Endothelial cell of umbilical vein (primary cell): ENCODE results near the gene TEX35. TPM values are rescaled to one million over a fixed set of nuclear protein-coding genes. Genes with fewer than 3 reads are reported as not detected.

Source experiments
- BruUV-seq: library from RNA; stranded (reverse); fragments of 400-500 nt; replicated peaks from 2 replicates; lab custom pipeline; 2021; lab: Mats Ljungman, UMichigan
- CTCF ChIA-PET: fragments of 300-600, 350-600 bp; sonication (Branson Sonifier 250); formaldehyde crosslinking; loops from one replicate; lab custom pipeline; 2021; ENCODE audit warnings: antibody characterized with exemption, inconsistent platforms; lab: Charles Lee
- POLR2A ChIA-PET: fragments of 300-600, 350-600 bp; sonication (Branson Sonifier 250); formaldehyde crosslinking; loops from one replicate; lab custom pipeline; 2021; ENCODE audit warnings: antibody characterized with exemption, inconsistent platforms; lab: Charles Lee
- DNase-seq: peaks from one replicate; pipeline ENCODE4 v3.0.0-alpha.2; 2011; ENCODE audit warnings: low read depth, low spot score
- FAIRE-seq: peaks from 2 replicates; lab custom pipeline; 2011; peaks lifted over from hg19 to GRCh38; lab: Jason Lieb, UNC
- H2AFZ ChIP-seq: 2 replicates; pipeline ENCODE4 v1.6.0; 2012; ENCODE audit warnings: low read depth, low read length, control low read depth, inconsistent platforms
- H3K27ac ChIP-seq: 2 replicates; pipeline ENCODE4 v1.5.1; 2011; ENCODE audit warnings: low read depth, mild to moderate bottlenecking, control low read depth, low read length, moderate library complexity; ENCODE audit not compliant: insufficient read depth
- H3K27me3 ChIP-seq, 2 experiments: 2 replicates each; pipeline versions ENCODE4 v1.6.0 to v1.6.1; 2011; ENCODE audit warnings: low read length in 2 of 2, mixed read lengths in 1 of 2; ENCODE audit not compliant: control insufficient read depth in 2 of 2, insufficient read depth in 2 of 2
- H3K36me3 ChIP-seq, 2 experiments: 2 replicates in 1 of 2; 3 replicates in 1 of 2; pipeline ENCODE4 v1.5.1; 2011; ENCODE audit warnings: low read length in 2 of 2, mild to moderate bottlenecking in 1 of 2, moderate library complexity in 1 of 2; ENCODE audit not compliant: control insufficient read depth in 2 of 2, insufficient read depth in 2 of 2; ENCODE audit errors: extremely low read depth in 1 of 2
- H3K4me1 ChIP-seq: 3 replicates; pipeline ENCODE4 v1.5.1; 2011; ENCODE audit warnings: mild to moderate bottlenecking, low read length; ENCODE audit not compliant: control insufficient read depth, insufficient read depth; ENCODE audit errors: extremely low read depth
- H3K4me2 ChIP-seq: 2 replicates; pipeline ENCODE4 v1.6.1; 2011; ENCODE audit warnings: low read length, control low read depth, mixed read lengths; ENCODE audit not compliant: insufficient read depth
- H3K4me3 ChIP-seq, 3 experiments: fragments of 200-600 bp in 1 of 3; sonication (generic), shearing (Covaris generic) in 1 of 3; replicated peaks in 1 of 3; 2 replicates each; pipeline ENCODE4 v1.5.1; 2011 to 2016; ENCODE audit warnings: control low read depth in 3 of 3, low read length in 3 of 3, mild to moderate bottlenecking in 2 of 3, inconsistent platforms in 1 of 3, low read depth in 1 of 3, moderate library complexity in 1 of 3; ENCODE audit not compliant: insufficient read depth in 1 of 3
- H3K79me2 ChIP-seq: 2 replicates; pipeline ENCODE4 v1.6.0; 2012; ENCODE audit warnings: low read length, inconsistent platforms; ENCODE audit not compliant: control insufficient read depth, insufficient read depth
- H3K9ac ChIP-seq: replicated peaks from 2 replicates; pipeline ENCODE3; 2011; ENCODE audit warnings: low read length, control low read depth; ENCODE audit not compliant: insufficient read depth; ENCODE audit errors: extremely low read depth
- H3K9me1 ChIP-seq: replicated peaks from 3 replicates; pipeline ENCODE4 v1.6.0; 2011; ENCODE audit warnings: mild to moderate bottlenecking, low read length; ENCODE audit not compliant: control insufficient read depth, insufficient read depth; ENCODE audit errors: extremely low read depth
- H3K9me3 ChIP-seq: replicated peaks from 2 replicates; pipeline ENCODE4 v1.5.1; 2012; ENCODE audit warnings: low read length, inconsistent platforms; ENCODE audit not compliant: control insufficient read depth, insufficient read depth
- H4K20me1 ChIP-seq: replicated peaks from 2 replicates; pipeline ENCODE3; 2011; ENCODE audit warnings: mild to moderate bottlenecking, low read length; ENCODE audit not compliant: control insufficient read depth, insufficient read depth; ENCODE audit errors: extremely low read depth
- CTCF ChIP-seq, 2 donors: IDR thresholded peaks; 1 replicate in 1 of 2; 2 replicates in 1 of 2; pipeline ENCODE4 v1.5.1; 2011; ENCODE audit warnings: low read length in 2 of 2, mild to moderate bottlenecking in 2 of 2, moderate library complexity in 2 of 2, control low read depth in 1 of 2, inconsistent platforms in 1 of 2, low read depth in 1 of 2; ENCODE audit not compliant: insufficient read depth in 1 of 2; ENCODE audit errors: extremely low read depth in 1 of 2
- EZH2 ChIP-seq: IDR thresholded peaks from 2 replicates; pipeline ENCODE4 v1.6.1; 2012; ENCODE audit warnings: borderline replicate concordance, low read depth, mild to moderate bottlenecking, moderate library complexity, low read length, inconsistent platforms; ENCODE audit not compliant: severe bottlenecking
- FOS ChIP-seq: IDR thresholded peaks from 2 replicates; pipeline ENCODE4 v1.6.1; 2011; ENCODE audit warnings: mild to moderate bottlenecking, low read length, moderate library complexity, borderline replicate concordance; ENCODE audit not compliant: insufficient read depth
- GATA2 ChIP-seq: IDR thresholded peaks from 2 replicates; pipeline ENCODE4 v1.7.0; 2011; ENCODE audit warnings: low read depth, mild to moderate bottlenecking, moderate library complexity, mixed read lengths, low read length; ENCODE audit not compliant: insufficient read length, insufficient read depth
- JUN ChIP-seq: IDR thresholded peaks from 2 replicates; pipeline ENCODE4 v1.6.1; 2011; ENCODE audit warnings: borderline replicate concordance, low read depth; ENCODE audit not compliant: insufficient read length, insufficient read depth
- MAX ChIP-seq: IDR thresholded peaks from 2 replicates; pipeline ENCODE4 v1.6.1; 2011; ENCODE audit not compliant: insufficient read depth, insufficient read length
- MYC ChIP-seq: IDR thresholded peaks from one replicate; pipeline ENCODE4 v1.6.1; 2011; ENCODE audit warnings: mild to moderate bottlenecking, low read depth, low read length
- POLR2A ChIP-seq: IDR thresholded peaks from 2 replicates; pipeline ENCODE4 v1.6.1; 2012; ENCODE audit warnings: low read depth, mild to moderate bottlenecking, control low read depth, low read length
- POLR2AphosphoS5 ChIP-seq: IDR thresholded peaks from 2 replicates; pipeline ENCODE4 v1.6.1; 2012; ENCODE audit warnings: low read depth, mild to moderate bottlenecking, control low read depth, low read length, moderate library complexity; ENCODE audit not compliant: insufficient read depth
- dilution Hi-C: fragments of 300-500 bp; cut with MboI; formaldehyde crosslinking; loops from one replicate; pipeline ENCODE4 v1.15.0; 2019; ENCODE audit warnings: low sequenced_read_pairs; ENCODE audit not compliant: extremely low pct_ligation_motif_present
- intact Hi-C: fragments of 100-400 bp; cut with micrococcal nuclease; formaldehyde crosslinking; loops from one replicate; pipeline ENCODE4 v1.10.0; 2022
- polyA plus RNA-seq, 4 experiments: library from polyadenylated mRNA; depleted of rRNA in 3 of 4; stranded (reverse) in 3 of 4; unstranded in 1 of 4; fragments of >200 nt; gene quantifications; 2 replicates each; pipeline versions ENCODE4 v1.2.1 to v1.2.3, GENCODE V29; 2011 to 2012; ENCODE audit warnings: missing spikeins in 1 of 4
- total RNA-seq: library from RNA; stranded (reverse); gene quantifications from 2 replicates; pipeline ENCODE4 v1.2.3, GENCODE V29; 2021

The TEX35 gene
- total and polyA plus RNA-seq, 2 donors (not counting 3 experiments of a cell fraction or from before 2014, with no cell fraction given): not detected

GRCh38 chr1:178503849-178504248 is 9.1 kb upstream of the TEX35 start:
- no peak overlapping the region for H3K27ac ChIP-seq
- no peaks in the 10 kb centered on the region for H3K4me1 ChIP-seq
- no peaks in the 10 kb centered on the region for H3K79me2 ChIP-seq
- ChIA-PET CTCF (interaction anchor here (1.0 to 10.5 kb wide), 4 partner anchors 27 to 206 kb away, joined by 3 to 240 read pairs (median 50); no protein-coding TSS in a partner anchor), POLR2A (no interaction called here)
- FAIRE-seq: no peak
- H4K20me1 ChIP-seq: no peaks in the 10 kb centered on the region
- intact Hi-C loops: loop anchor here (5.0 kb wide), 1 partner anchor 132 kb away; no protein-coding TSS in a partner anchor
- no peaks in the 10 kb centered on the region for H3K9me3 ChIP-seq
- dilution Hi-C loops: no loop called here
- no peaks in the 10 kb centered on the region for H3K27me3 ChIP-seq
- H3K36me3 ChIP-seq: no peaks in the 10 kb centered on the region
- no peak for TF ChIP-seq GATA2
- TF ChIP-seq JUN: no peak
- TF ChIP-seq MYC: no peak
- no peak for TF ChIP-seq POLR2AphosphoS5
- no peak for TF ChIP-seq EZH2
- TF ChIP-seq MAX: no peak
- no peak for TF ChIP-seq POLR2A
- TF ChIP-seq FOS: no peak
- no peak for TF ChIP-seq CTCF (IDR thresholded peaks at IDR 0.05; ENCODE audit: extremely low read depth in 1 of 2, insufficient read depth in 1 of 2, low read depth in 1 of 2, low read length in 2 of 2)
- H2AFZ ChIP-seq: no peak overlapping the region
- no peak for DNase-seq
- no peak overlapping the region for H3K9ac ChIP-seq
- no peak overlapping the region for H3K4me3 ChIP-seq
- H3K9me1 ChIP-seq: no peaks in the 10 kb centered on the region
- BruUV-seq: no TSS peak
- no peak overlapping the region for H3K4me2 ChIP-seq
